NB4 (cell line): ENCODE data around the gene KCNK16.
A peak's percentile ranks its signal among the peaks of the same experiment; 100 is the strongest.

Source experiments
- DNase-seq: peaks from one replicate; pipeline ENCODE4 v3.0.0; 2010; ENCODE audit warnings: low read depth
- H3K4me3 ChIP-seq: one replicate; pipeline ENCODE4 v1.5.1; 2011; ENCODE audit warnings: mild to moderate bottlenecking, low read depth, low read length, moderate library complexity
- MYC ChIP-seq: IDR thresholded peaks from 2 replicates; pipeline ENCODE4 v1.6.1; 2011; ENCODE audit warnings: low read depth, low read length
- POLR2A ChIP-seq: IDR thresholded peaks from 2 replicates; pipeline ENCODE4 v1.6.1; 2011; ENCODE audit warnings: mild to moderate bottlenecking; ENCODE audit not compliant: insufficient read length; ENCODE audit errors: extremely low read depth
- TF ChIP-seq, protein P1 (sequence below): IDR thresholded peaks from one replicate; pipeline ENCODE4 v1.5.1; 2012; ENCODE audit warnings: low read depth, low read length
- TF ChIP-seq, protein P2 (sequence below): IDR thresholded peaks from 2 replicates; pipeline ENCODE4 v1.6.1; 2011; ENCODE audit warnings: low read depth, low read length

KCNK16 gene

DNA sequence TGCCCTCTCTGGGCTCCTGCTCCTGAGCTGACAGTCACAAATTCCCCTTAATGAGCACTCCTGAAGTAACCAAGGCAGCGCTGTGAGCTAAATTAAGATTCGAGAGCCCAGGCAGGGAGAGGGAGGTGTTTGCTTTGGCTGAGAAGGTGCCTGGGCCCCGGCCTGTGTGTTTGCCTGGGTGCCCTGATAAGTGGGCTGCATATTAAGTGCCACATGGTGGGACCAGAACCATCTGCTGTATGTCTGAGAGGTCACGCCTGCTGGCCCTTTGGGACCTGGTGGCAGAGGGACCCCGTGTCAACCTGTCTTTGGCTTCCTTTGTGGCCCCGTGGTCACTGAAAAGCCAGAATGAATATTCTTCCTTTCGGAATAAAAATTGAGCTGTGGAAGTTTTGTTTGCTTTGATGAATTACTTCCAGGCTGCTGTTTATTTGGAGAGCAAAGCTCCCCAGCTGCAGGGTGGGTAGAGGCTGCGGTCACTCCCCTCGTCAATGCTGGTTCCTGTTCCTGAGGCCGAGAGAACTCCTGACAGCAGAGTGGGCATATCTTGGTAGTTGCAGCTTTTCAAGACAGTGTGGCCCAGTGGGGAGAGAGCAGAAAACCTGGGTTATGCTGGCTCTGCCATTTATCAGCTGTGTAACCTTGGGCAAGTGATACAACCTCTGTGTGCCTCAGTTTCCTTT, 17.5 kb upstream of the KCNK16 start:
- H3K4me3 ChIP-seq, result no peak overlapping the region
- DNase-seq, result no peak

DNA sequence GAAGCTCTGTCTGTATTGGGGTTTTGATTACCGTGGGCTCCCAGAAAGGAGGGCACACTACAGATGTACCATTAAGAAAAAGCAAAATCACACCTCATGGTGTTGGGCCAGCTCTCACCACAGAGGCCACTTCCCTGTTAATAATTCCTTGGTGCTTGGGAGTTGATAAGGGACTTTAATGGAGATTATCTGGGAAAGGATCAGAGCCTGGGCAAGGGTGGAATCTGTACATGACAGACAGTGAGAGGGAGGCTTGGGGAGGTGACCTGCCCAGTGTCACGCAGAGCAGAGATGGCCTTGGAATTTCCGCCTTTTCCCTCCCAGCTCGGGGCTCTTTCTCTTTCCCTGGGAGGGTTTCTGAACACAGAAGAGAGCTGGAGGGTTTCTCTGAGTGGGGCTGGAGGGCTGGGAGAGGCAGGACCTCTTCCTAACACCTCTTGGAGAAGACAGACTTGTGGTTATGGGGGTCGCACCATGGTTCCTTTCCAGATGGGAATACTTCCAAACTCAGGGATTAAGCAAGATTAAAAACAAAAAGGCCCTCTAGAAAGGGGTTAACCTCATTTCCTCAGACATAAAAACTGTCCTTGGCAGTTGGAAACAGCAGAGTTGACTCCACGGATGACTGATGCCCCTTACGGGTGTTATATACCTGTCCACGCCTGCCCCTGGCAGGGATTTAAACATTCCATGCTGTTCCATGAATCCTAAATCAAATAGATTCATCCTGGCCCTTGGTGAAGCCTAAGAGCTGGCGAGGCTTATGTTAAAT, 16.8 kb upstream of the KCNK16 start:
- no peak for DNase-seq
- no peak overlapping the region for H3K4me3 ChIP-seq
- TF ChIP-seq, protein P1, sequence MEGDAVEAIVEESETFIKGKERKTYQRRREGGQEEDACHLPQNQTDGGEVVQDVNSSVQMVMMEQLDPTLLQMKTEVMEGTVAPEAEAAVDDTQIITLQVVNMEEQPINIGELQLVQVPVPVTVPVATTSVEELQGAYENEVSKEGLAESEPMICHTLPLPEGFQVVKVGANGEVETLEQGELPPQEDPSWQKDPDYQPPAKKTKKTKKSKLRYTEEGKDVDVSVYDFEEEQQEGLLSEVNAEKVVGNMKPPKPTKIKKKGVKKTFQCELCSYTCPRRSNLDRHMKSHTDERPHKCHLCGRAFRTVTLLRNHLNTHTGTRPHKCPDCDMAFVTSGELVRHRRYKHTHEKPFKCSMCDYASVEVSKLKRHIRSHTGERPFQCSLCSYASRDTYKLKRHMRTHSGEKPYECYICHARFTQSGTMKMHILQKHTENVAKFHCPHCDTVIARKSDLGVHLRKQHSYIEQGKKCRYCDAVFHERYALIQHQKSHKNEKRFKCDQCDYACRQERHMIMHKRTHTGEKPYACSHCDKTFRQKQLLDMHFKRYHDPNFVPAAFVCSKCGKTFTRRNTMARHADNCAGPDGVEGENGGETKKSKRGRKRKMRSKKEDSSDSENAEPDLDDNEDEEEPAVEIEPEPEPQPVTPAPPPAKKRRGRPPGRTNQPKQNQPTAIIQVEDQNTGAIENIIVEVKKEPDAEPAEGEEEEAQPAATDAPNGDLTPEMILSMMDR, result no peak
- TF ChIP-seq POLR2A, result no peak
- TF ChIP-seq, protein P2, sequence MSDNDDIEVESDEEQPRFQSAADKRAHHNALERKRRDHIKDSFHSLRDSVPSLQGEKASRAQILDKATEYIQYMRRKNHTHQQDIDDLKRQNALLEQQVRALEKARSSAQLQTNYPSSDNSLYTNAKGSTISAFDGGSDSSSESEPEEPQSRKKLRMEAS, result no peak
- no peak for TF ChIP-seq MYC

More for the DNA sequence above, 17.5 kb upstream of the KCNK16 start:
- TF ChIP-seq, protein P2, result no peak
- TF ChIP-seq, protein P1, result no peak
- TF ChIP-seq MYC, result no peak
- no peak for TF ChIP-seq POLR2A

DNA sequence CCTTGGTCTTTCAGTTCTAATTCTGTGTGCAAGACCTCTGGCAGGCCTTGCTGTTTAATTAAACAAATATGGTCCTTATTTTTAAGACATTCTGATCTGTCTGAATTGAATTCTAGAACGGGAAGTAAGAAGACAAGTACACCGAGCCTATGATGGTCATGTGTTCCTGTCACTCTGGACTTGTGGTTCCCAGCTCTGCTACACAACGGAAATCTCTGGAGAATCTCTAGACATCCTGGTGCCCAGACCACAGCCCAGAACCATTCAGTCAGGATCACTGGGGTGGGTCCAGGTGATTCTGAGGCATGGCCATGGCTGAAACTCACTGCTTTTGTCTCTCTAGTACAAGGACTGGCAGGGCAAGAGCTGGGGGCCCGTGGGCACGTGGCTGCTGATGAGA, 15.9 kb upstream of the KCNK16 start:
- TF ChIP-seq POLR2A, result no peak
- TF ChIP-seq, protein P1, result no peak
- TF ChIP-seq, protein P2, result no peak
- no peak for TF ChIP-seq MYC
- no peak overlapping the region for H3K4me3 ChIP-seq
- DNase-seq, result no peak

DNA sequence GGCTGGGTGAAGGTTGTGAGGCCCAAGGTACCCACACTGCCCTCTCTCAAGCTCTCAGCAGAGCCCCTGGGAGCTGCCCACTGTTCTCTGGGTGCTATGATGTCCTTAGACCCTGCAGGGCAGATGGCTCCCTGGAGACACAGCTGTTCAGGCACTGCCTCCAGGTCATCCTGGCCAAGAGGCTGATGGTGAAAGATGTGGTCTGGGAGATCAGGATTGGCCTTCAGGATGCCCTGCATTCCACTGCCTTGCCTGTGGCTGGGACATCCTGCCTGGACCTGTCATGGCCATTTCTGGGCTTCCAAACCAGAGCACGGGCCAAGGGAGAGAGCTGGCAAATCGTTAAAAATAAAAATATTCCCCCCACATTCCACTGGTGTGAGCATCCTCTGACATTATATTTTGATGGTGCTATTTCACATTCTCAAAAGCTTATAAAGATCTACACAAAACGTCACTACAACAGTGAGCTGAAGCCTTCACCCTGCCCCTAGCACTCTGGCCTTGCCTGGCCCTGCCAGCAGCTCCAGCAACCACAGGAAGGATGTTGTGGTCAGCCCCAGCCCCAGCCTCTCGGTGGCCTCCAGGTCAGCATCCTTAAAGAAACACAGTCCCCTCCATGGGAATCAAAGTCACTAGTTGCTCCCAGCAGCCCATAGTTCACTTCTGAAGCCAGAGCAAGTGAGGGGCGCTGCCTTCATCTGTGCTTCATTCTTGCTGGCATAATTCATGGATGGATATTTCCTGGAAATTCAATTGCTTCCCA, 13.5 kb upstream of the KCNK16 start:
- no peak overlapping the region for H3K4me3 ChIP-seq
- TF ChIP-seq, protein P1, result no peak
- no peak for TF ChIP-seq POLR2A
- TF ChIP-seq MYC, result no peak
- TF ChIP-seq, protein P2, result no peak
- peak; percentile 59 for DNase-seq

DNA sequence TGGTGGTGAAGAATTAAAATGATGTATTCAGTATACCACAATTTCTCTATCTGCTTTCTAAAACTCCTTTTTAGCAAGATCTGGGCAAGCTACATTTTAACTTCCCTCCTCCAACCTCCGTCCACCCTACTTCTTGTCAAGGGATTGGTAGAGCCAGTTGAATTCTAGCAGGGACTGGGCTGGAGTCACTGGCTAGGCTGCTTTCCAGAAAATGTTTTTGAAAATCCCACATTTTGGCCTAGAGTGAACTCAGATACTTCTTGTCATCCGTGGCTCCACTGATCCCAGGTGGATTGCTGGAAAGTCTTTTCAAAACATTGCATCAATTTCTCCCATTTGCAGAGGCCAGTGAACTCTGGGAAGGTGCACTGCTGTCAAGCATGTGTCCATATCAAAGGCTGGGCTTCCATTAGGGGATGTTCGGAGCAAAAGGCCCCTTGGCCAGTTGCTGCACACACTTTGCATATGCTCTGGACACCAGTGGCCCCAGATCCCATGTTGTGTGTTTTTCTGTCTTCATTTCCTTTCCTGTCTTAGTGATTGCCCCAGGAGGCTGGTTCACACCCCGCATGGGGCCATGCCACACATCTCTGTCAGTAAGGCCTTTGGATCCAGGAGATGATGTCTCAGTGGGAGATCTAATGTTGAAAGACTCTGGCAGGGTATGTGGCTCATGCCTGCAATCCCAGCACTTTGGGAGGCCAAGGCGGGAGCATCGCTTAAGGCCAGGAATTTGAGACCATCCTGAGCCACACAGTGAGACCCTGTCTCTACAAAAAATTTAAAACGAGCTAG, 11.3 kb upstream of the KCNK16 start:
- no peak for DNase-seq
- no peak overlapping the region for H3K4me3 ChIP-seq
- TF ChIP-seq, protein P1, result no peak
- TF ChIP-seq, protein P2, result no peak
- TF ChIP-seq MYC (no peak), POLR2A (no peak)
